HG03064 (cell line): ENCODE results near the gene ABCC6.
"Not testable (repeated sequence)": the region's sequence is repeated elsewhere in the genome, so short reads cannot be mapped to it uniquely, and the experiment has no call there.

Experiments
- ATAC-seq: cut with Tn5 transposase; IDR thresholded peaks from one replicate; pipeline ENCODE4 v1.9.1; 2021; ENCODE audit warnings: low read depth; ENCODE audit not compliant: unreplicated experiment

The ABCC6 gene

DNA sequence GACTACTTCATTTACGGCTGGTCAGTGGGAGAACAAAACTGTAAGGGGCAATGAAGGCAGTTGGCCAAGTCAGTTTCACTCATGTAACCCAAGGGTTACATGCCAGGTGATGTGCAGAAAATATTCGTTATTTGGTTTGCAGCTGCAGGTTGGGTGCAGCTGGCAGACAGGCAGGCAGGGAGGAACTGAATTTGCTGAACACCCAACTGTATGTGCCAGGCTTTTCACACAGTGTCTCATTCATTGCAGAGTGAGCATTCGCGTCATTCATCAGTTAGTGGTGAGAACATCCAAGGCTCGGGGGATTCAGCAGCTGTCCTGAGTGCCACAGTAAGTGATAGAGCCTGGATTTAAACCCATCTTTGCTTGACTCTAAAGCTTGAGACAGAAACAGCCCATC lies 59.7 kb downstream of the ABCC6 start:
- no peak for ATAC-seq

DNA sequence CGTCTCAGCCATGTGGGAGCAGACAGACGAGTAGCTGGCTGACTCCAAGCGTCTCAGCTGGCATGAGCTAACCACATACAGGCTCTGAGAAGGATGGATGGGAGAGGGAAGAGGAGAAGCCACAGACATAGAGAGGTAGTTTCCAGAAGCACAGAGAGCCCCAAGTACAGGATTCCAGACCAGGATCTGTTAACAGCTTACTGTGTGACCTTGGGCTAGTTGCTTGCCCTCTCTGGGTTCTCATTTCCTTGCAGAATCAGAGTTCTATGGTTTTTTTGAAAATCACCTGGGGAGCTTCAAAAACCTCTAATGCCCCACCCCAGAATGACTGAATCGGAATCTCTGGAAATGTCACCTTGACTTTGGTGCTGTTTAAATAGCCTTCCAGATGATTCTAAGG lies 60.2 kb downstream of the ABCC6 start:
- ATAC-seq, result no peak

DNA sequence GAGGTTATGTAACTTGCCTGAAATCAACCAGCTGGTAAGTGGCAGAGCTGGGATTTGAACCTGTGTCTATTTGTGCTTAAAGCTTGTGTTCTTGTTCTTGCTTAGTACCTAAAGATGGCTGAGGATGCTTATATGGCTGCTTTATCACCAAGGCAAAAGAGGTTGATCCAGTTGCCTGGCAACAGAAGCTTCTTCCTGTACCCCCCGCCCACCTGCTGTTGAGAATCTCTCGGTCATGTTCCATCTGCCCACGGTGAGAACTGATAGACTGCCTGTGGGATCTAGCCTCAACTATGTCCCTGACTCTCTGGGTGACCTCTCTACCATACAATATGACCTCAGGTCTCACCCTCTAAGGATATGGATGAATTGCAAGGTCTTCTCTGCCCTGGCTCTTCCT lies 60.7 kb downstream of the ABCC6 start:
- no peak for ATAC-seq

- not testable (repeated sequence) for ATAC-seq
These were observed 61.5 kb downstream of the ABCC6 start for GRCh38 chr16:16161840-16162239.

- ATAC-seq, result no peak
These were observed 62.0 kb downstream of the ABCC6 start for GRCh38 chr16:16161319-16161718.

DNA sequence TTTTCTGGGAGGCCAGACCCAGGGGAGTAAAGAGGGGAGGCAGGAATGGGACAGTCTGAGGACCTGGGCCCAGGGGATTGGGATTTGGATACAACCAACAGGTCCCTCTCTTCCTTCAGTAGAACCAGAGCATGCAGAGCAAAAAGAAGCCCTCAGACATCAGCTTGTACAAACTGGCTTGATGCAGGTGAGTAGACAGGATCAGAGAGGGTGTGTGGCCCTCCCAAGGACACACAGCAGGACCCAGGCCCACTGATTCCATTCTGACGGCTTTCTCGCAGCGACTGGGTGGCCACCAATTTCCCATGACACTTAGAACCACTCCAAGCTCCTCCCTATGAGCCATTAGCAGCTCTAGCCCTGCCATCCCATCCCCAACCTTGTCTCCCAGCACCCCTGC lies 63.6 kb downstream of the ABCC6 start:
- ATAC-seq, result no peak

- ATAC-seq, result no peak
These were observed 64.4 kb downstream of the ABCC6 start for GRCh38 chr16:16158741-16159374.

DNA sequence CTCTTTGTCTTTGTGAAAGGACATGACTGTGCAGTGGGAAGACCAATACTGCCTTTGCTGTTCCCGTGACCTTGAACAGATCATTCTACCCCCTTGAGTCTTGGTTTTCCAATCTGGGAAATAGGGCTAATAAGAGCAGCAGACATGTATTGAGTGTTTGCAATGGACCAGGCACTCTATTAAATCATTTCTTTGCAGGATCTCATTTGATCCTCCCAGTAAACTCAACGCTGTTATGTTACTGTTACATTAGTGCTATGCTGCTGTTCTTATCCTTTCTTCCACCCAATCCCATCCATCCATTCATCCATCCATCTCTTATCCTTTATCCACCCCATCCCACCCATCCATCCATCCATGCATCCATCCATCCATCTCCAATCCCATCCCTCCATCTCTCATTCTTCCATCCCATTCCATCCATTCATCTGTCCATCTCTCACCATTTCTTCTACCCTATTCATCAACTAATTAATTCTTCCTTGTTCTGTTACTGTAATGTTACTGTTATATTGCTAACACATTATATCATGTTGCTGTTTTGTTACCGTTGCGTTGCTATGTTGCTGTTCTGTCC lies 65.1 kb downstream of the ABCC6 start:
- no peak for ATAC-seq

- no peak for ATAC-seq
These were observed 66.1 kb downstream of the ABCC6 start for GRCh38 chr16:16157166-16157565.

GRCh38 chr16:16155234-16155633 lies 68.1 kb downstream of the ABCC6 start:
- ATAC-seq, result no peak

DNA sequence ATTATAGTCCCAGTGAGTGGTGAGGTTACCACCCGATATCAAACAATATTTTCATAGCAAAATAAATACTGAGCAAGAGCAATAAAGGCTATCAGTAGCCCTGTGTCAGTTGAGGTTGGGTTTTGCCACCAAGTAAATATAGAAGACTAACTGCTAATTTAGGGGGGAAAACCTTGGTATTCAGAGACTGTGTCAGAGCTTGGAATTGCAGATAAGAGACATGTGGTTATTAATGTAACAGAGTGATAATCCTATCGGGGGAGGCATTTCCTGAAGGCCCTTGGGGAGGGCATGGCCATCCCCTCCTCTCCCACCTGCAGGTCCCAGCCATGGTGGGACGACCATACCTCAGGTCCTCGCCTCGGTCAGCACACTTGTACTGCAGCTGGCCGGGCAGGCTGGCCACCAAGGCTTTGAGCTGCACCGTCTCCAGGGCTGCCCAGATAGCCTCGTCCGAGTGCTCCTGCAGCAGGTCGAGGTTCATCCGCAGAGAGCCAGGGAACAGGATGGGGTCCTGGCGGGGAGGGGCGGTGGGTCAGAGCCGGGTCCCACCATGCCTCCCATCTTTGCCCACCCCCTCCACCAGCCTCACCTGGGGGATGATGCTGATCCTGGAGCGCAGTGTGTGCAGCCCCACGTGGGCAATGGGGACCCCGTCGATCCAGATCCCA lies 68.9 kb downstream of the ABCC6 start:
- ATAC-seq, result no peak

- not testable (repeated sequence) for ATAC-seq
These were observed 70.3 kb downstream of the ABCC6 start for GRCh38 chr16:16153000-16153399.

DNA sequence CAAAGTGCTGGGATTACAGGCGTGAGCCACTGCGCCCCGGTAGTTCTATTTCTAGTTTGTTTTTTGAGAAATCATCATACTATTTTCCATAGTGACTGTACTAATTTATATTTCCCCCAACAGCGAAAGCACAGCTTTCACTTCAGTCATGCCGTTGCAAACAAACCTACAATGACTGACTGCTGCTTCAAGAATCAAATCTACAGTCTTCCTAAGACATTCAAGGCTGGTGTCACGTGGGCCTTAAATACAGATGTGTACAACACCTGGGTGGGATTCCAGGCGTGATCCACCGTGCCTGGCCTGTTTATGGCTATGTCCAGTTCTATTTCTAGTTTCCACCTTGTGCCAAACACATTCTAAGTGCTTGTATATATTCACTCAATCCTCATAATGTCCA lies 72.0 kb downstream of the ABCC6 start:
- ATAC-seq, result no peak

- ATAC-seq, result no peak
These were observed 72.5 kb downstream of the ABCC6 start for GRCh38 chr16:16150878-16151152.

GRCh38 chr16:16150117-16150877 lies 73.0 kb downstream of the ABCC6 start:
- no peak for ATAC-seq

- ATAC-seq, result no peak
These were observed 73.6 kb downstream of the ABCC6 start for GRCh38 chr16:16149710-16150116.

- no peak for ATAC-seq
These were observed 74.5 kb downstream of the ABCC6 start for GRCh38 chr16:16148755-16149154.

- ATAC-seq, result not testable (repeated sequence)
These were observed 75.2 kb downstream of the ABCC6 start for GRCh38 chr16:16148000-16148599.

GRCh38 chr16:16147316-16147999 lies 75.8 kb downstream of the ABCC6 start:
- ATAC-seq, result no peak

GRCh38 chr16:16146380-16147315 lies 76.6 kb downstream of the ABCC6 start:
- ATAC-seq, result no peak
